ENCODE results near the gene C1orf232. TPM values are rescaled to one million over a fixed set of nuclear protein-coding genes. Genes with fewer than 3 reads are reported as not detected.

The C1orf232 gene
- total and polyA plus RNA-seq, 4 donors, result not detected

DNA sequence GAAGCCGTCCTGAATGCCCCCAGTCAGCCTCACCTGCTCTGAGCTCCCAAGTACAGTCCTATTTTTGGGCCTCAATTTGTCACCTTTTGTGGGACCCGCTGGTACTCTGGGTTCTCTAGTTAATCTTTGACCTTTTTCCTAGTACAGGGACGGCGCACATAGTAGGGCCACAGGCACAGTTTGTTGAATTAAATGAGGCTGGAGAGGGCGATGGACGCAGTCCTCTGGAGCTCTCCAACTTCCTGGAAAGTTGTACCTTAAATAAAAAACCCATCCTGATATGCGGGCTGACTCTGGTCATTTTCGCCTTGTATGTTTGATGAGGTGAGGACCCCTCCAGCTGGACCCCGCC lies 5.1 kb downstream of the C1orf232 start:
- no peak for DNase-seq (ENCODE audit: low spot score)
- Histone ChIP-seq H3K9ac (ENCODE audit: low read depth in 1 of 2, low read length in 2 of 2) (no peak overlapping the region), H3K4me3 (ENCODE audit: low read depth in 1 of 3, low read length in 3 of 3) (peak overlapping the region in 1 of 3 donors; percentile 44), H3K9me3 (ENCODE audit: control insufficient read depth in 4 of 4, low read length in 3 of 4) (no peaks in the 10 kb centered on the region), H3K27me3 (ENCODE audit: control insufficient read depth in 4 of 4, insufficient read depth in 4 of 4, low read length in 3 of 4) (peaks cover 0 to 2% (median 0%) of the 10 kb centered on the region in 4 donors), H3K36me3 (ENCODE audit: control insufficient read depth in 4 of 4, insufficient read depth in 3 of 4, low read depth in 1 of 4, low read length in 3 of 4) (no peaks in the 10 kb centered on the region), H3K4me1 (ENCODE audit: control insufficient read depth in 4 of 4, insufficient read depth in 4 of 4, low read length in 3 of 4) (peaks cover 10 to 26% (median 18%) of the 10 kb centered on the region in 4 donors), H3K27ac (ENCODE audit: low read depth in 1 of 2, low read length in 2 of 2) (no peak overlapping the region)
- WGBS, result 43% methylated on average over 9 of the region's 9 CpGs
- TF ChIP-seq REST (IDR thresholded peaks at IDR 0.05), result no peak

- Histone ChIP-seq H3K9me3 (ENCODE audit: control insufficient read depth in 4 of 4, low read length in 3 of 4) (no peaks in the 10 kb centered on the region), H3K4me3 (ENCODE audit: low read depth in 1 of 3, low read length in 3 of 3) (peak overlapping the region; percentile 17 to 59 (median 18)), H3K9ac (ENCODE audit: low read depth in 1 of 2, low read length in 2 of 2) (no peak overlapping the region), H3K36me3 (ENCODE audit: control insufficient read depth in 4 of 4, insufficient read depth in 3 of 4, low read depth in 1 of 4, low read length in 3 of 4) (no peaks in the 10 kb centered on the region), H3K27me3 (ENCODE audit: control insufficient read depth in 4 of 4, insufficient read depth in 4 of 4, low read length in 3 of 4) (peaks cover 0 to 4% (median under 1%) of the 10 kb centered on the region in 4 donors), H3K27ac (ENCODE audit: low read depth in 1 of 2, low read length in 2 of 2) (no peak overlapping the region), H3K4me1 (ENCODE audit: control insufficient read depth in 4 of 4, insufficient read depth in 4 of 4, low read length in 3 of 4) (peaks cover 10 to 26% (median 18%) of the 10 kb centered on the region in 4 donors)
- WGBS, result 23% methylated on average over 21 of the region's 21 CpGs
- DNase-seq (ENCODE audit: low spot score), result no peak
- no peak for TF ChIP-seq EGR1 (IDR thresholded peaks at IDR 0.05; ENCODE audit: low read depth in 2 of 2)
- TF ChIP-seq JUND (IDR thresholded peaks at IDR 0.05), result no peak
- TF ChIP-seq, protein P1, sequence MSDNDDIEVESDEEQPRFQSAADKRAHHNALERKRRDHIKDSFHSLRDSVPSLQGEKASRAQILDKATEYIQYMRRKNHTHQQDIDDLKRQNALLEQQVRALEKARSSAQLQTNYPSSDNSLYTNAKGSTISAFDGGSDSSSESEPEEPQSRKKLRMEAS (IDR thresholded peaks at IDR 0.05), result no peak
- TF ChIP-seq REST (IDR thresholded peaks at IDR 0.05), result no peak
- TF ChIP-seq HNF4A (conservative IDR thresholded peaks at IDR 0.05), result no peak
- no peak for TF ChIP-seq ATF3 (IDR thresholded peaks at IDR 0.05)
- TF ChIP-seq NR2F2 (IDR thresholded peaks at IDR 0.05), result no peak
- no peak for TF ChIP-seq YY1 (IDR thresholded peaks at IDR 0.05)
- TF ChIP-seq RAD21 (IDR thresholded peaks at IDR 0.05), result no peak
- TF ChIP-seq SP1 (IDR thresholded peaks at IDR 0.05), result no peak
- TF ChIP-seq FOXA1 (IDR thresholded peaks at IDR 0.05), result no peak
- TF ChIP-seq, protein P2, sequence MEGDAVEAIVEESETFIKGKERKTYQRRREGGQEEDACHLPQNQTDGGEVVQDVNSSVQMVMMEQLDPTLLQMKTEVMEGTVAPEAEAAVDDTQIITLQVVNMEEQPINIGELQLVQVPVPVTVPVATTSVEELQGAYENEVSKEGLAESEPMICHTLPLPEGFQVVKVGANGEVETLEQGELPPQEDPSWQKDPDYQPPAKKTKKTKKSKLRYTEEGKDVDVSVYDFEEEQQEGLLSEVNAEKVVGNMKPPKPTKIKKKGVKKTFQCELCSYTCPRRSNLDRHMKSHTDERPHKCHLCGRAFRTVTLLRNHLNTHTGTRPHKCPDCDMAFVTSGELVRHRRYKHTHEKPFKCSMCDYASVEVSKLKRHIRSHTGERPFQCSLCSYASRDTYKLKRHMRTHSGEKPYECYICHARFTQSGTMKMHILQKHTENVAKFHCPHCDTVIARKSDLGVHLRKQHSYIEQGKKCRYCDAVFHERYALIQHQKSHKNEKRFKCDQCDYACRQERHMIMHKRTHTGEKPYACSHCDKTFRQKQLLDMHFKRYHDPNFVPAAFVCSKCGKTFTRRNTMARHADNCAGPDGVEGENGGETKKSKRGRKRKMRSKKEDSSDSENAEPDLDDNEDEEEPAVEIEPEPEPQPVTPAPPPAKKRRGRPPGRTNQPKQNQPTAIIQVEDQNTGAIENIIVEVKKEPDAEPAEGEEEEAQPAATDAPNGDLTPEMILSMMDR (IDR thresholded peaks at IDR 0.05; ENCODE audit: low read depth, low read length, missing input control), result no peak
- TF ChIP-seq GABPA (IDR thresholded peaks at IDR 0.05 in 1 of 2, conservative IDR thresholded peaks at IDR 0.05 in 1 of 2), result no peak
- no peak for TF ChIP-seq HNF4G (IDR thresholded peaks at IDR 0.05)
- no peak for TF ChIP-seq RXRA (IDR thresholded peaks at IDR 0.05)
- TF ChIP-seq TAF1 (conservative IDR thresholded peaks at IDR 0.05), result no peak
- no peak for TF ChIP-seq FOXA2 (IDR thresholded peaks at IDR 0.05)
- TF ChIP-seq, protein P3, sequence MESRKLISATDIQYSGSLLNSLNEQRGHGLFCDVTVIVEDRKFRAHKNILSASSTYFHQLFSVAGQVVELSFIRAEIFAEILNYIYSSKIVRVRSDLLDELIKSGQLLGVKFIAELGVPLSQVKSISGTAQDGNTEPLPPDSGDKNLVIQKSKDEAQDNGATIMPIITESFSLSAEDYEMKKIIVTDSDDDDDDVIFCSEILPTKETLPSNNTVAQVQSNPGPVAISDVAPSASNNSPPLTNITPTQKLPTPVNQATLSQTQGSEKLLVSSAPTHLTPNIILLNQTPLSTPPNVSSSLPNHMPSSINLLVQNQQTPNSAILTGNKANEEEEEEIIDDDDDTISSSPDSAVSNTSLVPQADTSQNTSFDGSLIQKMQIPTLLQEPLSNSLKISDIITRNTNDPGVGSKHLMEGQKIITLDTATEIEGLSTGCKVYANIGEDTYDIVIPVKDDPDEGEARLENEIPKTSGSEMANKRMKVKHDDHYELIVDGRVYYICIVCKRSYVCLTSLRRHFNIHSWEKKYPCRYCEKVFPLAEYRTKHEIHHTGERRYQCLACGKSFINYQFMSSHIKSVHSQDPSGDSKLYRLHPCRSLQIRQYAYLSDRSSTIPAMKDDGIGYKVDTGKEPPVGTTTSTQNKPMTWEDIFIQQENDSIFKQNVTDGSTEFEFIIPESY (IDR thresholded peaks at IDR 0.05), result no peak
These were observed 6.5 kb downstream of the C1orf232 start for GRCh38 chr1:26162220-26162709.

Measured in liver (tissue), 9 donors.